SK-N-SH (cell line): ENCODE data around the gene TSPAN12. TPM values are rescaled to one million over a fixed set of nuclear protein-coding genes. Genes with fewer than 3 reads are reported as not detected.
"Not testable (repeated sequence)": the region's sequence is repeated elsewhere in the genome, so short reads cannot be mapped to it uniquely, and the experiment has no call there.

Experiments used
- CTCF ChIA-PET: fragments of 300-600, 350-600 bp; formaldehyde crosslinking; extraction: SDS; loops from one replicate; lab custom pipeline; 2021; lab: Yijun Ruan, JAX
- POLR2A ChIA-PET: fragments of 350-600 bp; sonication (Branson Sonifier 250); formaldehyde crosslinking; extraction: SDS; loops from one replicate; lab custom pipeline; 2020; ENCODE audit warnings: antibody characterized with exemption, inconsistent platforms; lab: Yijun Ruan, JAX
- DNase-seq: peaks from one replicate; pipeline ENCODE4 v3.0.0; 2012
- H2AFZ ChIP-seq: fragments of 200-600 bp; sonication (generic); 2 replicates; pipeline ENCODE4 v1.8.1; 2016; ENCODE audit warnings: antibody characterized with exemption, mild to moderate bottlenecking, low read depth
- H3F3A ChIP-seq: fragments of 200-600 bp; sonication (generic); replicated peaks from 2 replicates; pipeline ENCODE3; 2016; ENCODE audit warnings: antibody characterized with exemption, mild to moderate bottlenecking; ENCODE audit not compliant: insufficient read depth
- H3K27ac ChIP-seq, 2 experiments: fragments of 200-500 bp in 1 of 2; fragments of 200-600 bp in 1 of 2; sonication (Bioruptor generic) in 1 of 2; sonication (generic), shearing (Covaris generic) in 1 of 2; 2 replicates each; pipeline versions ENCODE4 v1.5.1 to v1.6.1; 2014 to 2016; ENCODE audit warnings: low read depth in 2 of 2, inconsistent platforms in 1 of 2, low read length in 1 of 2, mild to moderate bottlenecking in 1 of 2, mixed read lengths in 1 of 2
- H3K27me3 ChIP-seq: fragments of 200-600 bp; sonication (generic), shearing (Covaris generic); 2 replicates; pipeline ENCODE4 v1.6.1; 2016; ENCODE audit warnings: mixed run types; ENCODE audit not compliant: insufficient read depth
- H3K36me3 ChIP-seq, 2 experiments: fragments of 200-500 bp in 1 of 2; fragments of 200-600 bp in 1 of 2; sonication (Bioruptor generic) in 1 of 2; sonication (generic) in 1 of 2; replicated peaks in 1 of 2; 2 replicates each; pipeline versions ENCODE3 to v1.5.1; 2014 to 2016; ENCODE audit warnings: low read length in 1 of 2, mild to moderate bottlenecking in 1 of 2; ENCODE audit not compliant: insufficient read depth in 2 of 2, control insufficient read depth in 1 of 2
- H3K4me1 ChIP-seq, 2 experiments: fragments of 200-500 bp in 1 of 2; fragments of 200-600 bp in 1 of 2; sonication (Bioruptor generic) in 1 of 2; sonication (generic), shearing (Covaris generic) in 1 of 2; 2 replicates each; pipeline versions ENCODE4 v1.5.1 to v1.6.1; 2014 to 2016; ENCODE audit warnings: low read depth in 1 of 2, low read length in 1 of 2, mixed run types in 1 of 2; ENCODE audit not compliant: insufficient read depth in 2 of 2, control insufficient read depth in 1 of 2
- H3K4me2 ChIP-seq: fragments of 200-600 bp; sonication (generic), shearing (Covaris generic); 2 replicates; pipeline ENCODE4 v1.6.1; 2017; ENCODE audit warnings: mixed run types
- H3K4me3 ChIP-seq, 2 experiments: fragments of 200-500 bp in 1 of 2; fragments of 200-600 bp in 1 of 2; sonication (Bioruptor generic) in 1 of 2; sonication (generic), shearing (Covaris generic) in 1 of 2; 2 replicates each; pipeline versions ENCODE4 v1.5.1 to v1.8.1; 2014 to 2016; ENCODE audit warnings: low read depth in 2 of 2, inconsistent platforms in 1 of 2, low read length in 1 of 2, mild to moderate bottlenecking in 1 of 2, mixed read lengths in 1 of 2, moderate library complexity in 1 of 2
- H3K79me2 ChIP-seq: fragments of 200-600 bp; sonication (generic); 2 replicates; pipeline ENCODE4 v1.8.1; 2017; ENCODE audit warnings: mild to moderate bottlenecking; ENCODE audit not compliant: insufficient read depth
- H3K9ac ChIP-seq: fragments of 200-600 bp; sonication (generic); 2 replicates; pipeline ENCODE4 v1.6.1; 2017; ENCODE audit warnings: mixed run types
- H3K9me2 ChIP-seq: fragments of 200-600 bp; sonication (generic); 2 replicates; pipeline ENCODE4 v1.6.1; 2017; ENCODE audit warnings: mixed run types
- H3K9me3 ChIP-seq: fragments of 200-600 bp; sonication (generic); 2 replicates; pipeline ENCODE4 v1.6.1; 2017; ENCODE audit warnings: mixed run types, mild to moderate bottlenecking, moderate library complexity
- H4K20me1 ChIP-seq: fragments of 200-600 bp; sonication (generic); 2 replicates; pipeline ENCODE4 v1.6.1; 2017; ENCODE audit warnings: mild to moderate bottlenecking, mixed run types; ENCODE audit not compliant: insufficient read depth
- CHD2 ChIP-seq: fragments of 150-350 bp; IDR thresholded peaks from 2 replicates; pipeline ENCODE4 v1.6.1; 2018; ENCODE audit warnings: low read length; ENCODE audit not compliant: partially characterized antibody
- EP300 ChIP-seq, 2 experiments: IDR thresholded peaks; 2 replicates each; pipeline versions ENCODE4 v1.4.0 to v1.6.1; 2012; ENCODE audit warnings: borderline replicate concordance in 1 of 2, low read depth in 1 of 2, low read length in 1 of 2
- FOSL2 ChIP-seq: IDR thresholded peaks from 2 replicates; pipeline ENCODE4 v1.4.0; 2012; ENCODE audit warnings: low read depth, mild to moderate bottlenecking, moderate library complexity, borderline replicate concordance
- GATA2 ChIP-seq: sonication (generic); formaldehyde crosslinking; IDR thresholded peaks from 2 replicates; pipeline ENCODE4 v1.5.0; 2020; ENCODE audit warnings: mild to moderate bottlenecking, missing genetic modification reagents
- RCOR1 ChIP-seq: fragments of 150-350 bp; IDR thresholded peaks from 2 replicates; pipeline ENCODE4 v1.6.1; 2017; ENCODE audit warnings: antibody characterized with exemption, low read length
- SIN3A ChIP-seq: IDR thresholded peaks from 2 replicates; pipeline ENCODE4 v1.6.1; 2012; ENCODE audit warnings: low read depth, mild to moderate bottlenecking, low read length, moderate library complexity, borderline replicate concordance
- TCF12 ChIP-seq: IDR thresholded peaks from 2 replicates; pipeline ENCODE4 v1.4.0; 2012
- TEAD4 ChIP-seq: IDR thresholded peaks from 2 replicates; pipeline ENCODE4 v1.4.0; 2012; ENCODE audit warnings: mild to moderate bottlenecking, borderline replicate concordance; ENCODE audit not compliant: insufficient read depth
- WGBS: methylation state at CpG from one replicate; pipeline ENCODE4 v1.1.6; 2017; ENCODE audit warnings: low lambda C conversion rate; 5-methylcytosine and 5-hydroxymethylcytosine counted together
- polyA plus RNA-seq, 3 experiments: library from polyadenylated mRNA; depleted of rRNA; stranded (reverse); fragments of >200 nt; gene quantifications; 2 replicates each; pipeline ENCODE4 v1.2.3, GENCODE V29; 2012

Gene TSPAN12
- polyA plus RNA-seq, 1 of the 3 experiments (the other 2 are of a cell fraction) = not detected

GRCh38 chr7:120780938-120781337 lies 77.0 kb downstream of the TSPAN12 start:
- TF ChIP-seq CHD2 (no peak), FOSL2 (no peak), EP300 (IDR thresholded peaks at IDR 0.05; ENCODE audit: borderline replicate concordance in 1 of 2, low read depth in 1 of 2, low read length in 1 of 2) (no peak), SIN3A (no peak), TCF12 (no peak)
- H3K4me2 ChIP-seq = no peak overlapping the region
- no peak for DNase-seq
- H3K9me2 ChIP-seq = no peaks in the 10 kb centered on the region
- no peaks in the 10 kb centered on the region for H3K79me2 ChIP-seq
- no peak overlapping the region for H2AFZ ChIP-seq
- no peak overlapping the region for H3K4me3 ChIP-seq
- no peak overlapping the region for H3K9ac ChIP-seq
- no peaks in the 10 kb centered on the region for H3F3A ChIP-seq
- no peaks in the 10 kb centered on the region for H3K36me3 ChIP-seq
- ChIA-PET CTCF (interaction anchor here (0.6 to 1.7 kb wide), 2 partner anchors 11 to 20 kb away, joined by 3 to 5 read pairs; no protein-coding TSS in a partner anchor), POLR2A (no interaction called here)
- peaks cover 22% of the 10 kb centered on the region; the same call in 1 of the 2 replicates for H3K27me3 ChIP-seq
- H3K27ac ChIP-seq = no peak overlapping the region
- no peaks in the 10 kb centered on the region for H3K9me3 ChIP-seq
- H3K4me1 ChIP-seq = no peaks in the 10 kb centered on the region
- H4K20me1 ChIP-seq = no peaks in the 10 kb centered on the region
- 25% methylated on average over 6 of the region's 6 CpGs for WGBS

- H3K4me3 ChIP-seq, H4K20me1 ChIP-seq, H3K4me2 ChIP-seq, H3K9me3 ChIP-seq, H3K9ac ChIP-seq, H3F3A ChIP-seq, H3K9me2 ChIP-seq, POLR2A ChIA-PET, H3K36me3 ChIP-seq, H2AFZ ChIP-seq, DNase-seq, H3K27ac ChIP-seq, H3K4me1 ChIP-seq, H3K79me2 ChIP-seq: not testable (repeated sequence)
- CTCF ChIA-PET = interaction anchor here (0.6 to 1.7 kb wide), 2 partner anchors 12 to 20 kb away, joined by 3 to 5 read pairs; no protein-coding TSS in a partner anchor
- WGBS = 9% methylated on average over 7 of the region's 7 CpGs
- H3K27me3 ChIP-seq = peaks cover 22% of the 10 kb centered on the region; the same call in 1 of the 2 replicates
These were observed 77.5 kb downstream of the TSPAN12 start for GRCh38 chr7:120780451-120780850.

GRCh38 chr7:120779078-120779477 lies 78.9 kb downstream of the TSPAN12 start:
- H3K27ac ChIP-seq, DNase-seq, H3K9ac ChIP-seq, H3K79me2 ChIP-seq, H3F3A ChIP-seq, H2AFZ ChIP-seq, H3K4me1 ChIP-seq, H3K36me3 ChIP-seq, H3K9me3 ChIP-seq, H3K4me3 ChIP-seq, POLR2A ChIA-PET, H3K4me2 ChIP-seq, H3K9me2 ChIP-seq, H4K20me1 ChIP-seq: not testable (repeated sequence)
- CTCF ChIA-PET = interaction anchor here (0.8 kb wide), 1 partner anchor 13 kb away, joined by 4 read pairs; no protein-coding TSS in a partner anchor
- 33% methylated on average over 8 of the region's 8 CpGs for WGBS
- H3K27me3 ChIP-seq = peaks cover 22% of the 10 kb centered on the region; the same call in 1 of the 2 replicates

- ChIA-PET CTCF (interaction anchor here (0.8 to 3.6 kb wide), 7 partner anchors 9 to 1317 kb away, joined by 3 to 17 read pairs (median 6); no protein-coding TSS in a partner anchor), POLR2A (no interaction called here)
- H3K9me3 ChIP-seq = no peaks in the 10 kb centered on the region
- TF ChIP-seq RCOR1 (peak; percentile 38; the same call in 1 of the 2 replicates), TEAD4 (no peak), GATA2 (CRISPR knock-in tag) (peak; percentile 43; the same call in 1 of the 2 replicates), EP300 (IDR thresholded peaks at IDR 0.05; ENCODE audit: borderline replicate concordance in 1 of 2, low read depth in 1 of 2, low read length in 1 of 2) (peak in 1 of 2 experiments; percentile 75; a peak in 2 of 4 replicates), CHD2 (peak; percentile 53)
- DNase-seq = peak; percentile 38
- H4K20me1 ChIP-seq = no peaks in the 10 kb centered on the region
- H3F3A ChIP-seq = no peaks in the 10 kb centered on the region
- no peak overlapping the region for H3K4me3 ChIP-seq
- no peaks in the 10 kb centered on the region for H3K36me3 ChIP-seq
- no peak overlapping the region for H3K4me2 ChIP-seq
- no peak overlapping the region for H2AFZ ChIP-seq
- H3K27ac ChIP-seq = no peak overlapping the region
- H3K4me1 ChIP-seq = no peaks in the 10 kb centered on the region; a peak in 1 of 4 replicates
- no peaks in the 10 kb centered on the region for H3K9me2 ChIP-seq
- peaks cover 10% of the 10 kb centered on the region; the same call in 1 of the 2 replicates for H3K27me3 ChIP-seq
- H3K9ac ChIP-seq = no peak overlapping the region
- H3K79me2 ChIP-seq = no peaks in the 10 kb centered on the region
These were observed 82.2 kb downstream of the TSPAN12 start for GRCh38 chr7:120775755-120776154.
